ENCODE measurements around the gene UIMC1. TPM values are rescaled to one million over a fixed set of nuclear protein-coding genes. Genes with fewer than 3 reads are reported as not detected.

The UIMC1 gene
- polyA plus RNA-seq, 3 donors: 14.8 to 35.6 (median 19.1) TPM

DNA sequence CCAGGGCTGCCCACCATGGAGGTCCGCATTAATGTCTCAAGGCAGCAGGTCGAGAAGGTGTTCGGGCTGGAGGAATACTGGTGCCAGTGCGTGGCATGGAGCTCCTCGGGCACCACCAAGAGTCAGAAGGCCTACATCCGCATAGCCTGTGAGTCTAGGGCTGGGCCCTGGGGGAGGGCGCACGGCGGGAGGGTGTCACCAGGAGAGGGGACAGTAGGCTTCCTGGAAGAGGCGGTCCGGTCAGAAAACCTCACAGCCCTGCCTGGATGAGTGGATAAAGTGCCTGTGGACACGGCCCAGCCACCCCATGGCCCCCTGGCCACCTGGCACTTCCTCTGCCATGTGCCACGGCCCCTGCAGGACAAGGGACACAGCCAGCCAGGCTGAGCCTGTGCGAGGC is 138.5 kb downstream of the UIMC1 start:
- Histone ChIP-seq H3K27ac (ENCODE audit: low read depth in 1 of 2, low read length in 2 of 2) (no peak overlapping the region), H4K20me1 (ENCODE audit: insufficient read depth, low read length) (peaks cover under 1% of the 10 kb centered on the region), H3K9me3 (replicated peaks in 1 of 2; ENCODE audit: control insufficient read depth in 1 of 2, insufficient read depth in 1 of 2, low read length in 2 of 2) (peaks cover 0 to 15% of the 10 kb centered on the region in 2 donors), H3K79me2 (ENCODE audit: insufficient read depth, low read length) (no peaks in the 10 kb centered on the region), H2AFZ (ENCODE audit: insufficient read depth, low read depth, low read length, poor library complexity, severe bottlenecking) (no peak overlapping the region), H3K4me3 (replicated peaks in 1 of 3; ENCODE audit: low read depth in 2 of 3, low read length in 3 of 3) (no peak overlapping the region), H3K4me1 (ENCODE audit: control insufficient read depth in 1 of 2, insufficient read depth in 2 of 2, low read length in 2 of 2) (peaks cover 5 to 6% of the 10 kb centered on the region in 2 donors), H3K9ac (ENCODE audit: insufficient read depth, low read length, poor library complexity, severe bottlenecking) (no peak overlapping the region), H3K27me3 (ENCODE audit: control insufficient read depth in 2 of 2, insufficient read depth in 2 of 2, low read length in 2 of 2) (peaks cover 6 to 55% of the 10 kb centered on the region in 2 donors), H3K4me2 (replicated peaks; ENCODE audit: extremely low read depth, low read length, poor library complexity, severe bottlenecking) (no peak overlapping the region), H3K36me3 (replicated peaks in 1 of 2; ENCODE audit: control insufficient read depth in 1 of 2, insufficient read depth in 2 of 2, low read length in 2 of 2) (no peaks in the 10 kb centered on the region)
- Mint-ChIP-seq H3K4me1 (peaks cover 8% of the 10 kb centered on the region), H3K36me3 (peaks cover 0 to 6% of the 10 kb centered on the region in 2 donors), H3K9me3 (peaks cover 9 to 25% (median 11%) of the 10 kb centered on the region in 7 donors), H3K27me3 (ENCODE audit: low read depth in 3 of 3) (peaks cover 39 to 66% (median 47%) of the 10 kb centered on the region in 3 donors), H3K27ac (no peak overlapping the region), H3K4me3 (peak overlapping the region in 1 of 2 donors; percentile 36)
- 85% methylated on average over 14 of the region's 14 CpGs for WGBS (ENCODE audit: insufficient coverage)
- no peak for TF ChIP-seq CTCF (IDR thresholded peaks at IDR 0.05)
- DNase-seq: no peak
- intact Hi-C loops (cut with micrococcal nuclease): no loop called here

DNA sequence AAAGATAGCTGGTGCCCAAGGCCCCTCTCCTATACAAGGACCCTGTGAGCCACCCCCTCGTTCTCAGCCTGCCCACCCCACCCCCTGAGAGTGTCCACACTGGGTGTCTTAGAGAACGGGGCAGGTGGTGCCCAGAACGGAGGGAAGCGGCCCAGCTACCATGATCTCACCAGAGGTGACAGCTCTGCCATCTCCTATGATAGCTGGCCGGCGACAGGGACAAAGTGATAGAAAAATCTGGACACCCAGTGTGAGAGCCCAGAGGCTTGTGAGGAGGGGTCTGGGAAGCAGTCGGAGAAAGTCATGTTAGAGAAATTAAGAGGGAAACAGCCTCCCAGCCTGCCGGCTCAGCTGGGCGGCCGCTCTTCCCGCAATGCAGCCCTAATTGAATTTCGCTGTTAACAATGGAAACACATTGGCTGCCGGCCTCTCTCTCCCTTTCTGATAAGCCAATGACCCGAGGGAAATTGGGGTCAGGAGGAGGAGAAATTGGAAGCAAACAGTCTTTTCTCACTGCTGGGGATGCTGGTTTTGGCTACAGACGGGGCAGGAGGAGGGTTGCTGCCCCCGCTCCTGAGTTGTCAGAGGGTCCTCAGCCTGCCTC is 139.8 kb downstream of the UIMC1 start:
- peaks cover 5 to 24% (median 11%) of the 10 kb centered on the region in 7 donors for H3K9me3 Mint-ChIP-seq

More for the DNA sequence above, 139.8 kb downstream of the UIMC1 start:
- peak overlapping the region in 1 of 2 donors; percentile 71 for H3K4me3 Mint-ChIP-seq
- no peak overlapping the region for H2AFZ ChIP-seq (ENCODE audit: insufficient read depth, low read depth, low read length, poor library complexity, severe bottlenecking)
- no peaks in the 10 kb centered on the region for H3K79me2 ChIP-seq (ENCODE audit: insufficient read depth, low read length)
- peaks cover 6% of the 10 kb centered on the region for H3K4me1 Mint-ChIP-seq
- H4K20me1 ChIP-seq (ENCODE audit: insufficient read depth, low read length): no peaks in the 10 kb centered on the region
- TF ChIP-seq CTCF (IDR thresholded peaks at IDR 0.05): no peak
- no peaks in the 10 kb centered on the region for H3K36me3 ChIP-seq (replicated peaks in 1 of 2; ENCODE audit: control insufficient read depth in 1 of 2, insufficient read depth in 2 of 2, low read length in 2 of 2)
- intact Hi-C loops (cut with micrococcal nuclease): no loop called here
- peaks cover 0 to 15% of the 10 kb centered on the region in 2 donors for H3K9me3 ChIP-seq (replicated peaks in 1 of 2; ENCODE audit: control insufficient read depth in 1 of 2, insufficient read depth in 1 of 2, low read length in 2 of 2)
- no peak overlapping the region for H3K9ac ChIP-seq (ENCODE audit: insufficient read depth, low read length, poor library complexity, severe bottlenecking)
- H3K36me3 Mint-ChIP-seq: peaks cover 0 to 6% of the 10 kb centered on the region in 2 donors
- peaks cover 5 to 6% of the 10 kb centered on the region in 2 donors for H3K4me1 ChIP-seq (ENCODE audit: control insufficient read depth in 1 of 2, insufficient read depth in 2 of 2, low read length in 2 of 2)
- peaks cover 6 to 66% of the 10 kb centered on the region in 2 donors for H3K27me3 ChIP-seq (ENCODE audit: control insufficient read depth in 2 of 2, insufficient read depth in 2 of 2, low read length in 2 of 2)
- H3K27ac ChIP-seq (ENCODE audit: low read depth in 1 of 2, low read length in 2 of 2): no peak overlapping the region
- no peak for DNase-seq
- peak overlapping the region in 1 of 7 donors; percentile 54 for H3K27ac Mint-ChIP-seq
- H3K27me3 Mint-ChIP-seq (ENCODE audit: low read depth in 3 of 3): peaks cover 46 to 78% (median 51%) of the 10 kb centered on the region in 3 donors
- H3K4me2 ChIP-seq (replicated peaks; ENCODE audit: extremely low read depth, low read length, poor library complexity, severe bottlenecking): no peak overlapping the region
- H3K4me3 ChIP-seq (replicated peaks in 1 of 3; ENCODE audit: low read depth in 2 of 3, low read length in 3 of 3): no peak overlapping the region
- 35% methylated on average over 7 of the region's 16 CpGs for WGBS (ENCODE audit: insufficient coverage)

Measured in CD14-positive monocyte (primary cell).